Neural crest cell (in vitro differentiated cells): ENCODE data around the gene MSL3B.
A peak's percentile ranks its signal among the peaks of the same experiment; 100 is the strongest.

Experiments
- DNase-seq: peaks from one replicate; pipeline ENCODE4 v3.0.0; 2021; ENCODE audit warnings: low read depth, mixed read lengths, low spot score
- H3K27ac Mint-ChIP-seq: one replicate; pipeline ENCODE4 v1.8.0; 2021; ENCODE audit warnings: mild to moderate bottlenecking, mixed read lengths; ENCODE audit not compliant: unreplicated experiment
- H3K27me3 Mint-ChIP-seq: 2 replicates; pipeline ENCODE4 v1.8.0; 2021; ENCODE audit warnings: low read depth, mild to moderate bottlenecking, mixed read lengths
- H3K36me3 Mint-ChIP-seq: 2 replicates; pipeline ENCODE4 v1.8.0; 2021; ENCODE audit warnings: low read depth, mild to moderate bottlenecking, mixed read lengths
- H3K4me1 Mint-ChIP-seq: 2 replicates; pipeline ENCODE4 v1.8.0; 2021; ENCODE audit warnings: mixed read lengths
- H3K4me3 Mint-ChIP-seq: one replicate; pipeline ENCODE4 v1.8.0; 2021; ENCODE audit warnings: mild to moderate bottlenecking, mixed read lengths
- H3K9me3 Mint-ChIP-seq: 2 replicates; pipeline ENCODE4 v1.8.0; 2021; ENCODE audit warnings: mixed read lengths
- TF ChIP-seq, protein P1 (sequence below): fragments of 200-600 bp; sonication (generic); conservative IDR thresholded peaks from 2 replicates; pipeline ENCODE4 v1.5.0; 2021; ENCODE audit warnings: antibody characterized with exemption, mild to moderate bottlenecking

MSL3B gene

DNA sequence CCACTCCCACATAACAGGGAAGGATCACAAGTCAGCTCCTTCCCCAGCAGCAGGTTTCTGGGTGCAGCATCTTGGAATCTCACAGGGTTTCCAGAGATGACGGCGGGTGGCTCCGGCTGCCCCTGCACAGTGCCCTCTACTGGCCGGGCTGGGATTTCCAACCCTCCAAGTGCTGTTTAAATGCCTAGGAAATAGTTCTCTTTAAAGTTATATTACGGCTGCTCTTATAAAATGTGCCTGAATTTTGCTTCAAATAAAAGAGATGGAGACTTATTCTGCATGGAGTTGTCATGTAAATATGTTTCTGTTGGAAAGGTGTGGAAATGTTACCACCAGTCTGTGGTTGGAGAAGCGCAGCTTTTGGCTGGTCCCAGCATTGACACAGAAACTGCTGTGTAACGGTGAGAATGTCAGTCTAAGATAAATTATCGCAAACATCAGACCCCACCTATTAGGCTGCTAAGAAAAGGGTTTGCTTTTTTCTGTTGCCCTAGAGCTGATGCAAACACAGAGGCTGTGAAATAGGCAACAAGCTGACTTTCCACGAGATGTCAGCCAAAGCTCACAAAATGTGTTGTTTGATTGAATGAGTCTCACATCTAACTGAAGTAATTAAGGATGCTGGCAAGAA is 10.6 kb downstream of the MSL3B start:
- DNase-seq: no peak
- Mint-ChIP-seq H3K36me3 (peaks cover 7% of the 10 kb centered on the region), H3K27ac (no peak overlapping the region), H3K4me1 (peaks cover 22% of the 10 kb centered on the region), H3K9me3 (no peaks in the 10 kb centered on the region), H3K4me3 (peak overlapping the region; percentile 68), H3K27me3 (no peaks in the 10 kb centered on the region)
- TF ChIP-seq, protein P1, sequence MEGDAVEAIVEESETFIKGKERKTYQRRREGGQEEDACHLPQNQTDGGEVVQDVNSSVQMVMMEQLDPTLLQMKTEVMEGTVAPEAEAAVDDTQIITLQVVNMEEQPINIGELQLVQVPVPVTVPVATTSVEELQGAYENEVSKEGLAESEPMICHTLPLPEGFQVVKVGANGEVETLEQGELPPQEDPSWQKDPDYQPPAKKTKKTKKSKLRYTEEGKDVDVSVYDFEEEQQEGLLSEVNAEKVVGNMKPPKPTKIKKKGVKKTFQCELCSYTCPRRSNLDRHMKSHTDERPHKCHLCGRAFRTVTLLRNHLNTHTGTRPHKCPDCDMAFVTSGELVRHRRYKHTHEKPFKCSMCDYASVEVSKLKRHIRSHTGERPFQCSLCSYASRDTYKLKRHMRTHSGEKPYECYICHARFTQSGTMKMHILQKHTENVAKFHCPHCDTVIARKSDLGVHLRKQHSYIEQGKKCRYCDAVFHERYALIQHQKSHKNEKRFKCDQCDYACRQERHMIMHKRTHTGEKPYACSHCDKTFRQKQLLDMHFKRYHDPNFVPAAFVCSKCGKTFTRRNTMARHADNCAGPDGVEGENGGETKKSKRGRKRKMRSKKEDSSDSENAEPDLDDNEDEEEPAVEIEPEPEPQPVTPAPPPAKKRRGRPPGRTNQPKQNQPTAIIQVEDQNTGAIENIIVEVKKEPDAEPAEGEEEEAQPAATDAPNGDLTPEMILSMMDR: peak; percentile 71

DNA sequence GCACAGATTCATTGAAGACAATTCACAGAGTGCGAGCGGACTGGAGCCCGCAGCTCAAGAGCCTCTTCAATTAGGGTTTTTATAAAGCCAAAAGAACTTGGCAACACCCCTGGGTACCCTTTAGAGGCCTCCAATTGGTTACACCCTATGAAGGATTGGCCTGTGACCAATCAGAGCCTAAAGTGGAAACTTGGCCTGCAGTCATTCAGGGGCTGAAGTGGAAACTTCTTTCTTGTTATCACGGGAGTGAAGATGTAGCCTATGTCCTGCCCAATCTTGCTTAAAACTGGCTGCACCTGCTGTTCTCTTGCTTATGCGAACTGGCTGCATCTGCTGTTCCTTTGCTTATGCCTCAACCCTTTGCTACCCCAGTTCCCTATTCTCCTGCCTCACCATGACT is 12.0 kb downstream of the MSL3B start:
- TF ChIP-seq, protein P1: no peak
- no peaks in the 10 kb centered on the region for H3K9me3 Mint-ChIP-seq
- H3K27ac Mint-ChIP-seq: no peak overlapping the region
- peaks cover 9% of the 10 kb centered on the region for H3K36me3 Mint-ChIP-seq
- DNase-seq: no peak
- H3K27me3 Mint-ChIP-seq: no peaks in the 10 kb centered on the region
- H3K4me3 Mint-ChIP-seq: peak overlapping the region; percentile 52
- H3K4me1 Mint-ChIP-seq: peaks cover 36% of the 10 kb centered on the region

DNA sequence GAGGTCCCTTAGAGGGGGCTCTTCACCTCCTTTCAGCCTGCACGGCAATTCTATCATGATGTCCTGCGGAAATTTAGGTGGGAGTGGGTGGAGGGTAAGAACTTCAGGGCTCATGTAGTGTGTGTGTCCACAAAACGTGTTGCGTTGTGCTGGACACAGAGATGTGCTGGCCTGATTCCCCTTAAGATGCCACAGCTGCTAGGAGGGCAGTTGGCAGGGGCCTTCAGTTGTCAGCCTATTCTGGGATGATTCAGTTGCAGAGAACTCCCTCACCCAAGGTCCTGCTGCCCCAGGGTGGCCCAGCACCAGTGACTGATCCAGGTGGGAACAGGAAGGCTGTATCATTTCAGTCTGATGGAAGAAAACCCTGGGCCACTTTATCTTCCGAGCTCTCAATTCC is 12.8 kb downstream of the MSL3B start:
- Mint-ChIP-seq H3K4me1 (peaks cover 37% of the 10 kb centered on the region), H3K36me3 (peaks cover 9% of the 10 kb centered on the region), H3K27ac (no peak overlapping the region), H3K4me3 (peak overlapping the region; percentile 52), H3K27me3 (no peaks in the 10 kb centered on the region), H3K9me3 (no peaks in the 10 kb centered on the region)
- TF ChIP-seq, protein P1: no peak
- DNase-seq: no peak

DNA sequence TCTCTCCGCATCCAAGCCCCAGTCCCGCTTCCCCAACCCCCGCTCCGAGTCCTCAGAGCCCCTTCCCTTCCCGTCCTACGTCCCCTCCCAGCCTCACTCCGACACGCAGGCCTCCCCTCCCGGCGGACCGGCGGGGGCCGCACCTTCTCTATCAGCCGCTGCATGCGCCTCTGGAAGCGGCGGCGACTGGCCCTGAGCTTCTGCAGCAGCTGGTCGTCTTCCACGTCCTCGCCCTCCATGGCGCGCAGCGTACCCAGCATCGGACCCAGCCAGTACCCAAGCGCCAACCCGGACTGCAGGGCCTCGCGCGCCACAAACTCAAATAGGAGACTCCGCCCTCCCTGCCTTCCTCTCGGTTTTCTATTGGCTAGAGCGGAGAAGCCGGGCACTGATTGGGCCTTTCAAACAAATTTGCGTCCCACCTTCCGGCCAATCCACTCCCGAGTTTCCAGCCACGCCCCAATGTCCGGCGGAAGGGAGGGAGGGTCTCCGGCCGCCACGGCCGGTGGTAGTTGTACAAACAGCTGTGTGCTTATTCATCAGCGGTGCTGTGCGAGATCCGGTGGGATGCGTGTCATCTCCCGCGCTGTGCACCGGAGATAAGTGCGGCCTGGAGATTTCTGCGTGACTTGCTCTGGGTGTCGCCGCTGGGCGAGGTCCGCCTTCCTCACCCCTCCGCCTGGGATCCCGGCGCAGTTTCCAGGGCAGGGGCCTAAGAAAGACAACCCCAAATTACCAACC is 13.8 kb downstream of the MSL3B start, which contains the start of gene HJURP:
HJURP (minus strand) TSS at position 295 of the 741 bp plus-strand sequence; CDS start at position 260, 35 bp downstream.
- Mint-ChIP-seq H3K36me3 (peaks cover 9% of the 10 kb centered on the region), H3K27me3 (no peaks in the 10 kb centered on the region), H3K4me1 (peaks cover 37% of the 10 kb centered on the region), H3K9me3 (no peaks in the 10 kb centered on the region), H3K27ac (peak within 1 kb of the TSS; percentile 95), H3K4me3 (peak within 1 kb of the TSS; percentile 99)
- TF ChIP-seq, protein P1: no peak
- peak; percentile 84 for DNase-seq

DNA sequence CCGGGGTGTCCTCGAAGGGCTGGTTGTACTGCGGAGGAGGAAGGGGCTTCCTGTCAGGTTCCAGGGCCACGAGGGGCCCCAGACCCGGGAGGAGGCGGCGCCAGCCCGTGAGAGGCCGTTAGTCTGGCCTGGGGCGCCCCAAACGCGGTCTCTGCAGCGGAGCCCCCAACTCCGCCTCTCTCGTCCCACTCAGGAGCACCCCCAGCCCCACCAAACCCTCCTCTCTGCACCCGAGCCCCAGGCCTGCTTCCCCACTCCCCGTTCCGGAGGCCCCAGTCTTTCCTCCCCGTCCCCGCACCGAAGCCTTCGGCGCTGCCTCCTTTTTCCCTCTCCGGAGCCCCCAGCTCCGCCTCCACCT is 14.3 kb downstream of the MSL3B start:
- Mint-ChIP-seq H3K4me1 (peaks cover 42% of the 10 kb centered on the region), H3K36me3 (peaks cover 15% of the 10 kb centered on the region), H3K9me3 (no peaks in the 10 kb centered on the region), H3K27me3 (no peaks in the 10 kb centered on the region), H3K4me3 (peak overlapping the region; percentile 99), H3K27ac (peak overlapping the region; percentile 95)
- TF ChIP-seq, protein P1: no peak
- DNase-seq: no peak
